Measurements from ENCODE around the gene IGFBP2. TPM values are rescaled to one million over a fixed set of nuclear protein-coding genes. Genes with fewer than 3 reads are reported as not detected.
A peak's percentile ranks its signal among the peaks of the same experiment; 100 is the strongest.

IGFBP2 gene
- total RNA-seq, 1 donor from 2014 or later, result 136 TPM

GRCh38 chr2:216687111-216687510, 53.9 kb downstream of the IGFBP2 start:
- intact Hi-C loops (cut with micrococcal nuclease), result no loop called here
- Histone ChIP-seq H3K9me3 (replicated peaks) (no peaks in the 10 kb centered on the region), H3K36me3 (peaks cover 14% of the 10 kb centered on the region), H3K4me3 (no peak overlapping the region), H3K27ac (replicated peaks) (peak overlapping the region; percentile 94), H3K27me3 (ENCODE audit: low read depth) (peaks cover 4% of the 10 kb centered on the region), H3K4me1 (peaks cover 95% of the 10 kb centered on the region)
- no peak for DNase-seq
- TF ChIP-seq, protein P1, sequence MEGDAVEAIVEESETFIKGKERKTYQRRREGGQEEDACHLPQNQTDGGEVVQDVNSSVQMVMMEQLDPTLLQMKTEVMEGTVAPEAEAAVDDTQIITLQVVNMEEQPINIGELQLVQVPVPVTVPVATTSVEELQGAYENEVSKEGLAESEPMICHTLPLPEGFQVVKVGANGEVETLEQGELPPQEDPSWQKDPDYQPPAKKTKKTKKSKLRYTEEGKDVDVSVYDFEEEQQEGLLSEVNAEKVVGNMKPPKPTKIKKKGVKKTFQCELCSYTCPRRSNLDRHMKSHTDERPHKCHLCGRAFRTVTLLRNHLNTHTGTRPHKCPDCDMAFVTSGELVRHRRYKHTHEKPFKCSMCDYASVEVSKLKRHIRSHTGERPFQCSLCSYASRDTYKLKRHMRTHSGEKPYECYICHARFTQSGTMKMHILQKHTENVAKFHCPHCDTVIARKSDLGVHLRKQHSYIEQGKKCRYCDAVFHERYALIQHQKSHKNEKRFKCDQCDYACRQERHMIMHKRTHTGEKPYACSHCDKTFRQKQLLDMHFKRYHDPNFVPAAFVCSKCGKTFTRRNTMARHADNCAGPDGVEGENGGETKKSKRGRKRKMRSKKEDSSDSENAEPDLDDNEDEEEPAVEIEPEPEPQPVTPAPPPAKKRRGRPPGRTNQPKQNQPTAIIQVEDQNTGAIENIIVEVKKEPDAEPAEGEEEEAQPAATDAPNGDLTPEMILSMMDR (IDR thresholded peaks at IDR 0.05; ENCODE audit: borderline replicate concordance), result no peak

DNA sequence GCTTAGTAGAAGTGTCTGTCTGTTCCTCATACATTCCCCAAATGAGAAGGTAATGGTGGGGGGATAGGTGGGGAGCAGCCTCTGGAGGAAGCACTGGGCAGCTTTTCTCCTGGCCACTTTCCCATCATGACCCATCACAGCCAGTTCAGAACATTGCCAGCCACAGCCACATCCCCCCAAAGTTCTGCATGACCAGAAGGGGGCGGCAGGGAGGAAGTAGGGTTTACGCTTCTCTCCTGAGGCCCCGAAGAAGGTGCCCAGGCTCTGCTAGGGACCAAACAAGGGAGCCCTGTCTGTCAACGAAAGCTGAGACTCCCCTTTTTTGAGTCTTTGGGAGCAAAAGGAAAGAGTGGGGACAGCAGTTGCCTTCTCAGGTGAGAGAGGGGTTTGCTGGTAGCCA, 54.4 kb downstream of the IGFBP2 start:
- Histone ChIP-seq H3K27me3 (ENCODE audit: low read depth) (peaks cover 4% of the 10 kb centered on the region), H3K27ac (replicated peaks) (peak overlapping the region; percentile 94), H3K4me1 (peaks cover 95% of the 10 kb centered on the region), H3K9me3 (replicated peaks) (no peaks in the 10 kb centered on the region), H3K36me3 (peaks cover 14% of the 10 kb centered on the region), H3K4me3 (no peak overlapping the region)
- TF ChIP-seq, protein P1 (IDR thresholded peaks at IDR 0.05; ENCODE audit: borderline replicate concordance), result peak; percentile 26
- intact Hi-C loops (cut with micrococcal nuclease), result no loop called here
- no peak for DNase-seq

GRCh38 chr2:216688731-216689340, 55.6 kb downstream of the IGFBP2 start:
- Histone ChIP-seq H3K27ac (replicated peaks) (peak overlapping the region; percentile 94), H3K4me1 (peaks cover 92% of the 10 kb centered on the region), H3K36me3 (peaks cover 14% of the 10 kb centered on the region), H3K27me3 (ENCODE audit: low read depth) (peaks cover 4% of the 10 kb centered on the region), H3K9me3 (replicated peaks) (no peaks in the 10 kb centered on the region), H3K4me3 (peak overlapping the region; percentile 15)
- TF ChIP-seq, protein P1 (IDR thresholded peaks at IDR 0.05; ENCODE audit: borderline replicate concordance), result no peak
- peak; percentile 73 for DNase-seq
- intact Hi-C loops (cut with micrococcal nuclease), result no loop called here

DNA sequence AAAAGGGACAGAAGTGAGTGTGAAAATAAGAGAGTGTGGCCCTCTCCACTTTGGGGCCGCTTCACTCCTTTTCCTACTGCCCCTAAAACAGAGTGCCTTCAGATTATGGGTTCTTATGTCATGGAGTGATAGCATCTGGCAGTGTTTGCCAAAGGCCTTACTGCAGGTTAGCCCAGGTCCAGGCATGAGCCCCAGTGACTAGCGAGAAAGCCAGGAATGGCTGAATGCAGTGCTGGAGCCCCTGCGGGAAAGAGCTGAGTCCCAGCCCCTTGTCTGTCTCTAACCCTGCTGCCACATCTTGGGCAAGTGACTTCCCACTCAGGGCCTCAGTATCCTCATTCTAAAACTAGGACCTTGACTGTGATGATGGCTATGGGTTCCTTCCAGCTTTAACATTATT, 56.2 kb downstream of the IGFBP2 start:
- peak overlapping the region; percentile 94 for H3K27ac ChIP-seq (replicated peaks)
- TF ChIP-seq, protein P1 (IDR thresholded peaks at IDR 0.05; ENCODE audit: borderline replicate concordance), result no peak
- H3K27me3 ChIP-seq (ENCODE audit: low read depth), result peaks cover 8% of the 10 kb centered on the region
- H3K4me1 ChIP-seq, result peaks cover 92% of the 10 kb centered on the region
- H3K4me3 ChIP-seq, result peak overlapping the region; percentile 15
- intact Hi-C loops (cut with micrococcal nuclease), result no loop called here
- DNase-seq, result no peak
- peaks cover 14% of the 10 kb centered on the region for H3K36me3 ChIP-seq
- H3K9me3 ChIP-seq (replicated peaks), result no peaks in the 10 kb centered on the region

GRCh38 chr2:216690456-216690852, 57.2 kb downstream of the IGFBP2 start:
- intact Hi-C loops (cut with micrococcal nuclease), result loop anchor here (10.0 kb wide), 1 partner anchor 294 kb away; no protein-coding TSS in a partner anchor
- peak overlapping the region; percentile 73 for H3K4me3 ChIP-seq
- H3K9me3 ChIP-seq (replicated peaks), result no peaks in the 10 kb centered on the region
- H3K27me3 ChIP-seq (ENCODE audit: low read depth), result peaks cover 11% of the 10 kb centered on the region
- peaks cover 14% of the 10 kb centered on the region for H3K36me3 ChIP-seq
- H3K4me1 ChIP-seq, result peaks cover 92% of the 10 kb centered on the region
- no peak for DNase-seq
- TF ChIP-seq, protein P1 (IDR thresholded peaks at IDR 0.05; ENCODE audit: borderline replicate concordance), result no peak
- peak overlapping the region; percentile 94 for H3K27ac ChIP-seq (replicated peaks)
